GM21825 (cell line): Measurements from ENCODE around the gene HAGH.

Experiments
- ATAC-seq: cut with Tn5 transposase; IDR thresholded peaks from one replicate; pipeline ENCODE4 v1.9.1; 2021; ENCODE audit warnings: mild to moderate bottlenecking, moderate library complexity; ENCODE audit not compliant: unreplicated experiment

Gene HAGH

GRCh38 chr16:1788095-1788707 lies 38.4 kb downstream of the HAGH start:
- no peak for ATAC-seq

GRCh38 chr16:1787322-1788094 lies 39.1 kb downstream of the HAGH start:
- no peak for ATAC-seq

- no peak for ATAC-seq
Observed at GRCh38 chr16:1787056-1787321, 39.6 kb downstream of the HAGH start.

GRCh38 chr16:1786242-1787055 lies 40.2 kb downstream of the HAGH start:
- ATAC-seq = no peak

GRCh38 chr16:1785846-1786170 lies 40.8 kb downstream of the HAGH start:
- no peak for ATAC-seq

GRCh38 chr16:1784977-1785845 lies 41.4 kb downstream of the HAGH start:
- ATAC-seq = no peak

- ATAC-seq = peak; percentile 74
Observed at GRCh38 chr16:1782408-1783264, 44.0 kb downstream of the HAGH start, which contains the start of the genes NUBP2 and SPSB3. Gene NUBP2 (plus strand): TSS chr16:1782960. CDS start chr16:1783021, 61 bp downstream. Gene SPSB3 (minus strand): TSS chr16:1782571. CDS start chr16:1781483, 1,088 bp downstream.

- ATAC-seq = peak; percentile 2
Observed at GRCh38 chr16:1781758-1782407, 44.7 kb downstream of the HAGH start.

GRCh38 chr16:1781254-1781653 lies 45.4 kb downstream of the HAGH start:
- no peak for ATAC-seq

- no peak for ATAC-seq
Observed at GRCh38 chr16:1780677-1781072, 46.0 kb downstream of the HAGH start.

- no peak for ATAC-seq
Observed at GRCh38 chr16:1779741-1780676, 46.6 kb downstream of the HAGH start.

GRCh38 chr16:1779234-1779701 lies 47.4 kb downstream of the HAGH start:
- no peak for ATAC-seq

- ATAC-seq = no peak
Observed at GRCh38 chr16:1778200-1779179, 48.1 kb downstream of the HAGH start.

- no peak for ATAC-seq
Observed at GRCh38 chr16:1777375-1778199, 49.0 kb downstream of the HAGH start.

- ATAC-seq = no peak
Observed at GRCh38 chr16:1776991-1777374, 49.6 kb downstream of the HAGH start.

- no peak for ATAC-seq
Observed at GRCh38 chr16:1776672-1776955, 50.0 kb downstream of the HAGH start.
